Natural killer cell (primary cell): ENCODE data around the gene CDH8. TPM values are rescaled to one million over a fixed set of nuclear protein-coding genes. Genes with fewer than 3 reads are reported as not detected.

ENCODE experiments used
- ATAC-seq, 3 donors: fragments of 150-1000 bp in 2 of 3; fragments of 200-7000 bp in 1 of 3; cut with Tn5 transposase; 1 replicate in 1 of 3; 2 replicates in 2 of 3; pipeline ENCODE4 v1.10.0; 2021; ENCODE audit warnings: mild to moderate bottlenecking in 2 of 3, moderate library complexity in 2 of 3
- DNase-seq, 2 donors: peaks; one replicate each; pipeline versions ENCODE4 v3.0.0 to v3.0.0-alpha.2; 2013 to 2021; ENCODE audit warnings: mixed read lengths in 1 of 2
- H3K27ac ChIP-seq: one replicate; pipeline ENCODE4 v1.5.1; 2013; ENCODE audit warnings: mild to moderate bottlenecking, low read length
- H3K27me3 ChIP-seq: one replicate; pipeline ENCODE4 v1.6.1; 2013; ENCODE audit warnings: low read length; ENCODE audit not compliant: control insufficient read depth, insufficient read depth
- H3K36me3 ChIP-seq: one replicate; pipeline ENCODE4 v1.6.1; 2013; ENCODE audit warnings: low read length; ENCODE audit not compliant: control insufficient read depth, insufficient read depth
- H3K4me1 ChIP-seq: one replicate; pipeline ENCODE4 v1.6.1; 2013; ENCODE audit warnings: low read length; ENCODE audit not compliant: control insufficient read depth, insufficient read depth
- H3K4me3 ChIP-seq: one replicate; pipeline ENCODE4 v1.5.1; 2013; ENCODE audit warnings: low read length
- H3K9me3 ChIP-seq: one replicate; pipeline ENCODE4 v1.6.1; 2013; ENCODE audit warnings: low read length; ENCODE audit not compliant: control insufficient read depth, insufficient read depth
- H3K27ac Mint-ChIP-seq, 2 donors: one replicate each; pipeline ENCODE4 v1.8.0; 2022; ENCODE audit warnings: mild to moderate bottlenecking in 2 of 2, mixed read lengths in 2 of 2, moderate library complexity in 1 of 2
- H3K27me3 Mint-ChIP-seq, 2 donors: one replicate each; pipeline ENCODE4 v1.8.0; 2022; ENCODE audit warnings: low read depth in 2 of 2, mixed read lengths in 2 of 2
- H3K36me3 Mint-ChIP-seq: one replicate; pipeline ENCODE4 v1.8.0; 2022; ENCODE audit warnings: mixed read lengths
- H3K4me1 Mint-ChIP-seq, 2 donors: one replicate each; pipeline ENCODE4 v1.8.0; 2022; ENCODE audit warnings: mixed read lengths in 2 of 2
- H3K4me3 Mint-ChIP-seq: one replicate; pipeline ENCODE4 v1.8.0; 2022; ENCODE audit warnings: mild to moderate bottlenecking, moderate library complexity, mixed read lengths
- H3K9me3 Mint-ChIP-seq, 2 donors: one replicate each; pipeline ENCODE4 v1.8.0; 2022; ENCODE audit warnings: mixed read lengths in 2 of 2
- CTCF ChIP-seq: fragments of 200-600 bp; IDR thresholded peaks from one replicate; pipeline ENCODE4 v1.8.0; 2022; ENCODE audit warnings: antibody characterized with exemption
- WGBS: methylation state at CpG from one replicate; pipeline ENCODE4 v1.1.7; 2013; ENCODE audit warnings: missing lambda C conversion rate; ENCODE audit not compliant: insufficient coverage; 5-methylcytosine and 5-hydroxymethylcytosine counted together
- intact Hi-C: fragments of 100-400 bp; cut with micrococcal nuclease; formaldehyde crosslinking; loops from one replicate; pipeline ENCODE4 v1.14.2; 2022
- total RNA-seq, 4 donors: library from RNA; stranded (reverse); fragments of 120-200 nt in 1 of 4; gene quantifications; one replicate each; pipeline versions ENCODE4 v1.2.3 to v1.2.4, GENCODE V29; 2013 to 2022

The CDH8 gene
- total RNA-seq, 3 donors from 2014 or later (not counting 1 experiment from before 2014, with no cell fraction given): not detected

DNA sequence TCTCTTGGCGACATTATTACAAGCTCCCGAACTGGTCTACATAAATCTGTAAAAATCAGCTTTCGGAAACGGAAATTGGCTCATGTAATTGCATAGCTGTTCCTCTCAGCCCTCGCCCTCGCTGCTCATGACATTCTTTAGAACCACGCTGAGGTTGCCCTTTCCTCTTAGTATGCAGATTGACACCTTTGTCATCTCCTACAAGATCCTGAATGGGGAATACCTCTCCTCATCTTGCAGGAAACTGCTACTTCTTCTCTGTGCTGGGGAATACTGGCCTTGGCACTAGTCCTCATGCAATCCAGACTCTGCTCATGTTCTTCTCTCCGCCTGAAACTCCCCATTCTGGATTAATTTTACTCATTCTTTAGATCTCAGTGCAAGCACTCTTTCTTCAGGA lies 22.2 kb upstream of the CDH8 start:
- Mint-ChIP-seq H3K4me1 (no peaks in the 10 kb centered on the region), H3K4me3 (no peak overlapping the region), H3K36me3 (no peaks in the 10 kb centered on the region), H3K9me3 (peaks cover 16 to 23% of the 10 kb centered on the region in 2 donors), H3K27me3 (no peaks in the 10 kb centered on the region), H3K27ac (no peak overlapping the region)
- intact Hi-C loops: no loop called here
- no peak for DNase-seq
- ATAC-seq: no peak
- Histone ChIP-seq H3K27me3 (no peaks in the 10 kb centered on the region), H3K4me1 (no peaks in the 10 kb centered on the region), H3K27ac (no peak overlapping the region), H3K9me3 (no peaks in the 10 kb centered on the region), H3K4me3 (no peak overlapping the region), H3K36me3 (no peaks in the 10 kb centered on the region)
- TF ChIP-seq CTCF: no peak
- 77% methylated on average over 8 of the region's 8 CpGs for WGBS

GRCh38 chr16:62051942-62052341 lies 15.7 kb upstream of the CDH8 start:
- intact Hi-C loops: no loop called here
- Mint-ChIP-seq H3K9me3 (peaks cover 5 to 14% of the 10 kb centered on the region in 2 donors), H3K27ac (no peak overlapping the region), H3K4me1 (no peaks in the 10 kb centered on the region), H3K27me3 (no peaks in the 10 kb centered on the region), H3K36me3 (no peaks in the 10 kb centered on the region), H3K4me3 (no peak overlapping the region)
- no peak overlapping the region for H3K4me3 ChIP-seq
- H3K27me3 ChIP-seq: no peaks in the 10 kb centered on the region
- no peak for TF ChIP-seq CTCF
- ATAC-seq (no peak), DNase-seq (no peak)
- 90% methylated on average over 4 of the region's 4 CpGs for WGBS
- H3K9me3 ChIP-seq: no peaks in the 10 kb centered on the region
- no peak overlapping the region for H3K27ac ChIP-seq
- H3K36me3 ChIP-seq: no peaks in the 10 kb centered on the region
- no peaks in the 10 kb centered on the region for H3K4me1 ChIP-seq

GRCh38 chr16:62050793-62051192 lies 14.6 kb upstream of the CDH8 start:
- intact Hi-C loops: no loop called here
- Mint-ChIP-seq H3K36me3 (no peaks in the 10 kb centered on the region), H3K27ac (no peak overlapping the region), H3K4me3 (no peak overlapping the region), H3K4me1 (no peaks in the 10 kb centered on the region), H3K27me3 (no peaks in the 10 kb centered on the region), H3K9me3 (peaks cover 4 to 17% of the 10 kb centered on the region in 2 donors)
- ATAC-seq (no peak), DNase-seq (no peak)
- no peaks in the 10 kb centered on the region for H3K4me1 ChIP-seq
- no peak overlapping the region for H3K27ac ChIP-seq
- no peaks in the 10 kb centered on the region for H3K9me3 ChIP-seq
- WGBS: 51% methylated on average over 2 of the region's 3 CpGs
- no peak for TF ChIP-seq CTCF
- no peaks in the 10 kb centered on the region for H3K27me3 ChIP-seq
- H3K4me3 ChIP-seq: no peak overlapping the region
- no peaks in the 10 kb centered on the region for H3K36me3 ChIP-seq

GRCh38 chr16:62046801-62047200 lies 10.6 kb upstream of the CDH8 start:
- Histone ChIP-seq H3K36me3 (no peaks in the 10 kb centered on the region), H3K27me3 (no peaks in the 10 kb centered on the region), H3K4me3 (no peak overlapping the region), H3K4me1 (no peaks in the 10 kb centered on the region), H3K9me3 (no peaks in the 10 kb centered on the region), H3K27ac (no peak overlapping the region)
- H3K4me3 Mint-ChIP-seq: no peak overlapping the region
- TF ChIP-seq CTCF: no peak
- no peaks in the 10 kb centered on the region for H3K36me3 Mint-ChIP-seq
- no peak for ATAC-seq
- no peak overlapping the region for H3K27ac Mint-ChIP-seq
- DNase-seq: no peak
- intact Hi-C loops: no loop called here
- H3K9me3 Mint-ChIP-seq: peaks cover 0 to 13% of the 10 kb centered on the region in 2 donors
- WGBS: 80% methylated on average over 1 of the region's 1 CpG
- H3K4me1 Mint-ChIP-seq: no peaks in the 10 kb centered on the region
- no peaks in the 10 kb centered on the region for H3K27me3 Mint-ChIP-seq
